Measurements from ENCODE around the gene THOC2. TPM values are rescaled to one million over a fixed set of nuclear protein-coding genes. Genes with fewer than 3 reads are reported as not detected.
"Not testable (repeated sequence)": the region's sequence is repeated elsewhere in the genome, so short reads cannot be mapped to it uniquely, and the experiment has no call there.

Gene THOC2
- polyA plus RNA-seq, 4 donors, result 30.5 to 85.2 (median 81.2) TPM

DNA sequence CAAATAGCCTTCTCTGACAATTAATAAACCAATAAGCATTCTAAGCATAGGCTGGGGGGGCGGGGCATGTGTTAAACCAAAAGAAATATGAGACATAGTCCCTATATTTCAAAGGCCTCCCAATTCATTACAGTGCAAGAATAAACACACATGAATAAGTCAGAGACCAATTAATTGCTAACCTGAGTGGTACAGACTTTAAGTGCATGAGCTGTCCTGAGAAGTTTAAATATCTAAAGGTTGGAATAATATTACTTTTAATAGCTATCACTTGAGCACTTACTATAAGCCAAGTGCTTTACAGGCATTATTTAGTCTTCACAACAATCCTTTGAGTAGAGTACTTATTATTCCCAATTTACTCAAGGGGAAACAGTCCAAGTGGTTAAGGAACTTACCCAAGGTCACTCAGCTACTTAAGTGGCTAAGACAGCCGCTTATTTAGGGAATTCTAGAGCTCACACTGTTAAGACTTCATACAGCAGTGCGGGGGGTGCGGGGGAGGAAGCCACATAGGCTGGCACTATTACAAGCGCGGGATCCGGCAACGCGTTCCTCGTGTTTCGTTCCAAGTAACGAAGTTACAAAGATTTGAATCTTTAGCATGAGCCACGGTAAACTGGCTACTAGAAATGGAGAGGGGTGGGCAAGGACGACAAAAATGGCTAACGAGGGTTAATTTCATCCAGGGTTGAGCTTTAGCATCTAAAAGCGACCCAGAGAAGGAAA lies 1.4 kb downstream of the THOC2 start:
- peak; percentile 8 to 33 for DNase-seq
- WGBS, 3 donors, result 7 to 43% (median 12%) methylated on average over 16 of the region's 16 CpGs
- Histone ChIP-seq H3K4me1 (ENCODE audit: control insufficient read depth in 3 of 3, insufficient read depth in 2 of 3, low read depth in 1 of 3, low read length in 2 of 3) (peaks cover 0 to 2% (median 0%) of the 10 kb centered on the region in 3 donors), H3K27me3 (ENCODE audit: control insufficient read depth in 3 of 3, insufficient read depth in 3 of 3, low read length in 3 of 3) (no peaks in the 10 kb centered on the region), H3K36me3 (ENCODE audit: control insufficient read depth in 3 of 3, insufficient read depth in 2 of 3, low read depth in 1 of 3, low read length in 3 of 3) (peaks cover 0 to 7% (median 0%) of the 10 kb centered on the region in 3 donors), H3K4me3 (ENCODE audit: low read depth in 1 of 3, low read length in 3 of 3) (peak overlapping the region in 2 of 3 donors; percentile 71 to 96), H3K9me3 (ENCODE audit: control insufficient read depth in 2 of 2, insufficient read depth in 1 of 2, low read depth in 1 of 2, low read length in 1 of 2) (no peaks in the 10 kb centered on the region), H3K27ac (ENCODE audit: low read depth in 1 of 3, low read length in 2 of 3) (peak overlapping the region in 2 of 3 donors; percentile 81 to 95)
- FAIRE-seq, result no peak

DNA sequence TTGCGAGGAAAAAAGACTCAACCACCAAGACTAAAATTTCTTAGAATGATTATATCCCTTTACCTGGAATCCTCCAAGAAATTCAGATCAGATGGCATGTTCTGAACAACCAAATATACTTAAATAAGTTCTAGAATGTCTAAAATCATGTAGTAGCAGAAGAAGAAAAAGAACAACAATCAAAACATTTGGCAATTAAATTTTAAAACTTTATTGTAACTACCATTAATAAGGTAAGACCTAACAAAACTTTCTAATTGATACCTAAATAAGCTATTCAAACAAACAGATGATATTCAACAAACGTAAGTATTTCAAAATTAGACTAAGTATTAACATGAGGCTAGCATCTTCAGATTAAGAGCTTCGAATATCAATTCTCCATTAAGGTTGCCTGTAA lies 4.3 kb downstream of the THOC2 start:
- FAIRE-seq, result no peak
- no peak for DNase-seq
- Histone ChIP-seq H3K4me3 (ENCODE audit: low read depth in 1 of 3, low read length in 3 of 3) (no peak overlapping the region), H3K9me3 (ENCODE audit: control insufficient read depth in 2 of 2, insufficient read depth in 1 of 2, low read depth in 1 of 2, low read length in 1 of 2) (no peaks in the 10 kb centered on the region), H3K36me3 (ENCODE audit: control insufficient read depth in 3 of 3, insufficient read depth in 2 of 3, low read depth in 1 of 3, low read length in 3 of 3) (peaks cover 0 to 12% (median 0%) of the 10 kb centered on the region in 3 donors), H3K4me1 (ENCODE audit: control insufficient read depth in 3 of 3, insufficient read depth in 2 of 3, low read depth in 1 of 3, low read length in 2 of 3) (no peaks in the 10 kb centered on the region), H3K27ac (ENCODE audit: low read depth in 1 of 3, low read length in 2 of 3) (no peak overlapping the region), H3K27me3 (ENCODE audit: control insufficient read depth in 3 of 3, insufficient read depth in 3 of 3, low read length in 3 of 3) (no peaks in the 10 kb centered on the region)
- WGBS, 3 donors, result 58 to 72% (median 68%) methylated on average over 3 of the region's 3 CpGs

DNA sequence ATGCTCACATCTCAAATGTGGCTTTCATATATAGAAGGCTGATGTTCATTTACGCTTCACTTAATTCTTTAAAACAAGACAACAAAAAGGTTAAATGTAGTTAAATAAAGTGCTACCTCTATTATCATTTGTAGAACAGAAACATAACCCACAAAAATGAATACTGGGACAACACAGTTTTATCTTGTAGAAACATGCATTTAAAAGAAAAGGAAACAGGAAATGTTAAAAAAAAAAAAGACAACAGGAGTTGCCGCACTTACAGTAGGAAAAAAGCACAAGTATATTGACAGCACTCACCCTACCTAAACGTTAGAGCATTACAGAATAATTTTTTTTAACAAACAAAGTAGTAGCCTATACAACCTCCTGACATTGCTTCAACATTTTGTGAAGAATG lies 4.8 kb downstream of the THOC2 start:
- FAIRE-seq, result no peak

DNA sequence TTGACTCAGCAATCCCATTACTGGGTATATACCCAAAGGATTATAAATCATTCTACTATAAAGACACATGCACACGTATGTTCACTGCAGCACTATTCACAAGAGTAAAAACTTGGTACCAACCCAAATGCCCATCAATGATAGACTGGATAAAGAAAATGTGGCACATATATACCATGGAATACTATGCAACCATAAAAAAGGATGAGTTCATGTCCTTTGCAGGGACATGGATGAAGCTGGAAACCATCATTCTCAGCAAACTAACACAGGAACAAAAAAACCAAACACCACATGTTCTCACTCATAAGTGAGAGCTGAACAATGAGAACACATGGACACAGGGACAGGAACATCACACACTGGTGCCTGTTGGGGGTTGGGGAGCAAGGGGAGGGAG lies 10.7 kb downstream of the THOC2 start:
- H3K4me1 ChIP-seq (ENCODE audit: control insufficient read depth in 3 of 3, insufficient read depth in 2 of 3, low read depth in 1 of 3, low read length in 2 of 3); FAIRE-seq; DNase-seq; H3K27me3 ChIP-seq (ENCODE audit: control insufficient read depth in 3 of 3, insufficient read depth in 3 of 3, low read length in 3 of 3); H3K27ac ChIP-seq (ENCODE audit: low read depth in 1 of 3, low read length in 2 of 3); H3K4me3 ChIP-seq (ENCODE audit: low read depth in 1 of 3, low read length in 3 of 3); H3K9me3 ChIP-seq (ENCODE audit: control insufficient read depth in 2 of 2, insufficient read depth in 1 of 2, low read depth in 1 of 2, low read length in 1 of 2); H3K36me3 ChIP-seq (ENCODE audit: control insufficient read depth in 3 of 3, insufficient read depth in 2 of 3, low read depth in 1 of 3, low read length in 3 of 3): not testable (repeated sequence)
- WGBS, 3 donors, result 84 to 96% (median 94%) methylated on average over 1 of the region's 1 CpG

More for the DNA sequence above, 4.8 kb downstream of the THOC2 start:
- Histone ChIP-seq H3K27ac (ENCODE audit: low read depth in 1 of 3, low read length in 2 of 3) (no peak overlapping the region), H3K4me1 (ENCODE audit: control insufficient read depth in 3 of 3, insufficient read depth in 2 of 3, low read depth in 1 of 3, low read length in 2 of 3) (no peaks in the 10 kb centered on the region), H3K4me3 (ENCODE audit: low read depth in 1 of 3, low read length in 3 of 3) (no peak overlapping the region), H3K9me3 (ENCODE audit: control insufficient read depth in 2 of 2, insufficient read depth in 1 of 2, low read depth in 1 of 2, low read length in 1 of 2) (no peaks in the 10 kb centered on the region), H3K27me3 (ENCODE audit: control insufficient read depth in 3 of 3, insufficient read depth in 3 of 3, low read length in 3 of 3) (no peaks in the 10 kb centered on the region), H3K36me3 (ENCODE audit: control insufficient read depth in 3 of 3, insufficient read depth in 2 of 3, low read depth in 1 of 3, low read length in 3 of 3) (peaks cover 0 to 12% (median 0%) of the 10 kb centered on the region in 3 donors)
- 47 to 56% (median 47%) methylated on average over 3 of the region's 3 CpGs for WGBS, 3 donors
- no peak for DNase-seq

DNA sequence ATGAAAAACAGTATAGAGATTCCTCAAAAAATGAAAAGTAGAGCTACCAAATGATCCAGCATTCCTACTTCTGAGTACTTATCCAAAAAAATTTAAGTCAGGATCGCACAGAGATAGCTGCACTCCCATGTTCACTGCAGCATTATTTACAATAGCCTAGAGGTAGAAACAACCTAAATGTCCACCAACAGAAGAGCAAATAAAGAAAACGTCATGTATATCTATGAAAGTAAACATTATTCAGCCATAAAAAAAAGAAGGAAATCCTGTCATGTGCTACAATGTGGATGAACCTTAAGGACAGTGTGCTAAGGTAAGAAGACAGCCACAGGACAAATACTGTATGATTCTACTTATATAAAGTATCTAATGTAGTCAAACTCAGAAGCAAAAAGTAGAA lies 12.4 kb downstream of the THOC2 start:
- WGBS, 3 donors, result 37 to 54% (median 52%) methylated on average over 2 of the region's 2 CpGs
- H3K27ac ChIP-seq (ENCODE audit: low read depth in 1 of 3, low read length in 2 of 3), result no peak overlapping the region
- FAIRE-seq, result no peak

DNA sequence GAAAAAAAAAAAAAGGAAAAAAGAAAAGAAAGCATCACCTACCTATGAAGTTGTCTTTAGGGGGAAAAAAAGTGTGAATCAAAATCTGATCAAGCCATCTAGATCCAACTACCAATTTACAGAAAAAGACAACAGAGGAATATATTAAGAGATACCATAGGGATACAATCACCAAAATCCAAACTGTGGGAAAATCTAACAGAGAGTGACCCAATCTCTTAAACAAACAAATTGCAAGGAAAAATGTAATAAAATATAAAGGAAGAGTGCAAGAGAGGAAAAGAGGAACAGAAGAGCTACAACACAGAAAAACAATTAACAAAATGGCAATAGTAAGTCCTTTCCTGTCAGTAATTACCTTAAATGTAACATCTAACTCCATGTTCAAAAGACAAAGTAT lies 19.0 kb downstream of the THOC2 start:
- FAIRE-seq (no peak), DNase-seq (no peak)
- no peak overlapping the region for H3K4me3 ChIP-seq (ENCODE audit: low read depth in 1 of 3, low read length in 3 of 3)
- H3K36me3 ChIP-seq (ENCODE audit: control insufficient read depth in 3 of 3, insufficient read depth in 2 of 3, low read depth in 1 of 3, low read length in 3 of 3), result peaks cover 0 to 2% (median 2%) of the 10 kb centered on the region in 3 donors
- no peaks in the 10 kb centered on the region for H3K27me3 ChIP-seq (ENCODE audit: control insufficient read depth in 3 of 3, insufficient read depth in 3 of 3, low read length in 3 of 3)
- no peaks in the 10 kb centered on the region for H3K4me1 ChIP-seq (ENCODE audit: control insufficient read depth in 3 of 3, insufficient read depth in 2 of 3, low read depth in 1 of 3, low read length in 2 of 3)
- H3K27ac ChIP-seq (ENCODE audit: low read depth in 1 of 3, low read length in 2 of 3), result no peak overlapping the region
- no peaks in the 10 kb centered on the region for H3K9me3 ChIP-seq (ENCODE audit: control insufficient read depth in 2 of 2, insufficient read depth in 1 of 2, low read depth in 1 of 2, low read length in 1 of 2)

More for the DNA sequence above, 12.4 kb downstream of the THOC2 start:
- H3K27me3 ChIP-seq (ENCODE audit: control insufficient read depth in 3 of 3, insufficient read depth in 3 of 3, low read length in 3 of 3), result no peaks in the 10 kb centered on the region
- H3K4me1 ChIP-seq (ENCODE audit: control insufficient read depth in 3 of 3, insufficient read depth in 2 of 3, low read depth in 1 of 3, low read length in 2 of 3), result no peaks in the 10 kb centered on the region
- H3K9me3 ChIP-seq (ENCODE audit: control insufficient read depth in 2 of 2, insufficient read depth in 1 of 2, low read depth in 1 of 2, low read length in 1 of 2), result no peaks in the 10 kb centered on the region
- H3K36me3 ChIP-seq (ENCODE audit: control insufficient read depth in 3 of 3, insufficient read depth in 2 of 3, low read depth in 1 of 3, low read length in 3 of 3), result peaks cover 0 to 9% (median 0%) of the 10 kb centered on the region in 3 donors
- no peak for DNase-seq
- no peak overlapping the region for H3K4me3 ChIP-seq (ENCODE audit: low read depth in 1 of 3, low read length in 3 of 3)

DNA sequence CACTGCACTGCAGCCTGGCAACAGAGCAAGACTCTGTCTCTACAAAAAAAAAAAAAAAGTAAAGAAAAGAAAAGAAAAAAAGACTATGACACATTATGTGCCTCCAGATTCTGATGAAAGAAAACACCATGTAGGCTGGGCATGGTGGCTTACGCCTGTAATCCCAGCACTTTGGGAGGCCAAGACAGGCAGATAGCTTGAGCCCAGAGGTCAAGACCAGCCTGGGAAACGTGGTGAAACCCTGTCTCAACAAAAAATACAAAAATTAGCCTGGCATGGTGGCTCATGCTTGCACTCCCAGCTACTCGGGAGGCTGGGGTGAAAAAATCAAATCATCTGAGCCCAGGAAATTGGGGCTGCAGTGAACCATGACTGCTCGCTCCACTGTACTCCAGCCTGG lies 19.4 kb downstream of the THOC2 start:
- WGBS, 3 donors, result 72 to 85% (median 83%) methylated on average over 4 of the region's 4 CpGs
- peaks cover 0 to 5% (median 2%) of the 10 kb centered on the region in 3 donors for H3K36me3 ChIP-seq (ENCODE audit: control insufficient read depth in 3 of 3, insufficient read depth in 2 of 3, low read depth in 1 of 3, low read length in 3 of 3)
- no peak overlapping the region for H3K27ac ChIP-seq (ENCODE audit: low read depth in 1 of 3, low read length in 2 of 3)
- H3K4me3 ChIP-seq (ENCODE audit: low read depth in 1 of 3, low read length in 3 of 3), result no peak overlapping the region
- H3K27me3 ChIP-seq (ENCODE audit: control insufficient read depth in 3 of 3, insufficient read depth in 3 of 3, low read length in 3 of 3), result no peaks in the 10 kb centered on the region
- FAIRE-seq (no peak), DNase-seq (no peak)
- no peaks in the 10 kb centered on the region for H3K9me3 ChIP-seq (ENCODE audit: control insufficient read depth in 2 of 2, insufficient read depth in 1 of 2, low read depth in 1 of 2, low read length in 1 of 2)
- no peaks in the 10 kb centered on the region for H3K4me1 ChIP-seq (ENCODE audit: control insufficient read depth in 3 of 3, insufficient read depth in 2 of 3, low read depth in 1 of 3, low read length in 2 of 3)

DNA sequence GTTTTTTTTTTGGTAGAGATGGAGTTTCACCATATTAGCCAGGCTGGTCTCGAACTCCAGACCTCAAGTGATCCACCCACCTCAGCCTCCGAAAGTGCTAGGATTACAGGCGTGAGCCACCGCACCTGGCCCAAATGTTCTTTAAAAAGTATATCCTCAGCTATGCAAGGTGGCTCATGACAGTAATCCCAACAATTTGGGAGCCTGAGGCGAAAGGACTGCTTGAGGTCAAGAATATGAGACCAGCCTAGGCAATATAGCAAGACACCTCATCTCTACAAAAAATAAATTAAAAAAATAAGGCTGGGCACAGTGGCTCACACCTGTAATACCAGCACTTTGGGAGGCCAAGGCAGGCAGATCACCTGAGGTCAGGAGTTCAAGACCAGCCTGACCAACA lies 21.7 kb downstream of the THOC2 start:
- DNase-seq; H3K4me3 ChIP-seq (ENCODE audit: low read depth in 1 of 3, low read length in 3 of 3); H3K36me3 ChIP-seq (ENCODE audit: control insufficient read depth in 3 of 3, insufficient read depth in 2 of 3, low read depth in 1 of 3, low read length in 3 of 3); H3K27ac ChIP-seq (ENCODE audit: low read depth in 1 of 3, low read length in 2 of 3); H3K9me3 ChIP-seq (ENCODE audit: control insufficient read depth in 2 of 2, insufficient read depth in 1 of 2, low read depth in 1 of 2, low read length in 1 of 2); H3K4me1 ChIP-seq (ENCODE audit: control insufficient read depth in 3 of 3, insufficient read depth in 2 of 3, low read depth in 1 of 3, low read length in 2 of 3); FAIRE-seq; H3K27me3 ChIP-seq (ENCODE audit: control insufficient read depth in 3 of 3, insufficient read depth in 3 of 3, low read length in 3 of 3): not testable (repeated sequence)
- WGBS, 3 donors, result 89 to 100% (median 98%) methylated on average over 5 of the region's 5 CpGs

DNA sequence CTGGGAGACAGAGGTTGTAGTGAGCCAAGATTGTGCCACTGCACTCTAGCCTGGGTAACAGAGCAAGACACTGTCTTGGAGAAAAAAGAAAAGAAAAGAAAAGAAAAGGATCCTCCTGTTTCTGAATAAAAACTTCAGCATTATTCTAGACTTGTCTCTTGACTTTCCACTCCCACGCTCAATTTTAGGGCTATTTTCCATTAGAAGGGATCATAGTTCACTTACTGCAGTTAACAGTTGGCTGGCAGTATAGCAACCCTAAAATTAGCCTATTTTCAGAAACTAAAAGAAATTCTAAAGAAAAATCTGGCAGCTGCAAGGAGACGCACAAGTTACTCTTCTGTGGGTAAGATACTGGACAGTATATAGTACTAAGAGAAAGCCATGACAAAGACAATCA lies 28.1 kb downstream of the THOC2 start:
- FAIRE-seq (no peak), DNase-seq (no peak)
- no peak overlapping the region for H3K27ac ChIP-seq (ENCODE audit: low read depth in 1 of 3, low read length in 2 of 3)
- no peak overlapping the region for H3K4me3 ChIP-seq (ENCODE audit: low read depth in 1 of 3, low read length in 3 of 3)
- H3K9me3 ChIP-seq (ENCODE audit: control insufficient read depth in 2 of 2, insufficient read depth in 1 of 2, low read depth in 1 of 2, low read length in 1 of 2), result no peaks in the 10 kb centered on the region
- WGBS, 3 donors, result 60 to 71% (median 68%) methylated on average over 2 of the region's 2 CpGs
- H3K4me1 ChIP-seq (ENCODE audit: control insufficient read depth in 3 of 3, insufficient read depth in 2 of 3, low read depth in 1 of 3, low read length in 2 of 3), result no peaks in the 10 kb centered on the region
- peaks cover 0 to 5% (median 0%) of the 10 kb centered on the region in 3 donors for H3K36me3 ChIP-seq (ENCODE audit: control insufficient read depth in 3 of 3, insufficient read depth in 2 of 3, low read depth in 1 of 3, low read length in 3 of 3)
- H3K27me3 ChIP-seq (ENCODE audit: control insufficient read depth in 3 of 3, insufficient read depth in 3 of 3, low read length in 3 of 3), result no peaks in the 10 kb centered on the region

All from small intestine (tissue), 7 donors.